ENCODE results near the gene SPCS1. TPM values are rescaled to one million over a fixed set of nuclear protein-coding genes. Genes with fewer than 3 reads are reported as not detected.
A peak's percentile ranks its signal among the peaks of the same experiment; 100 is the strongest.

The SPCS1 gene
- total RNA-seq, 1 experiment from 2014 or later, result 151 TPM

DNA sequence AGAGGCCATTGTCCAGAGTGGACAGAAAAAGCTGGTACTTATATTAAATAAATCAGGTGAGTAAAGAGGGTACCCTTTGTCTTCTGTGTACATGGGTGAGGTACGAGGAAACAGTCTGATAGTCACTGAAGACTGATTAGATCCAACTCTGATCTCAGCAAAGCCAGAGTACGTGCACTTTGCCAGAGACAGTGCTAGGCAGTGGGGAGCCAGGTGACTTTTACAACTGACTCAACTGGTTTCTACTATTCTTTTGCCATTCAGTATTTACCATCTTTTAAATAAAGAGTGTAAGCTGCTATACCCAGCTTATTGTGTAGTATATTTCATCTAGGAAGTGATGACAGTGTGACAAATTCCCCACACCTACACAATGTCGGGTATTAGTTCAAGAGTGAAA is 16.8 kb upstream of the SPCS1 start:
- Mint-ChIP-seq H3K9me3 (ENCODE audit: low read depth, unreplicated experiment) (no peaks in the 10 kb centered on the region), H3K4me1 (ENCODE audit: low read depth, unreplicated experiment) (peaks cover 19% of the 10 kb centered on the region), H3K27ac (ENCODE audit: unreplicated experiment) (no peak overlapping the region), H3K4me3 (ENCODE audit: low read depth, unreplicated experiment) (no peak overlapping the region), H3K36me3 (ENCODE audit: insufficient read depth, unreplicated experiment) (peaks cover 94% of the 10 kb centered on the region), H3K27me3 (ENCODE audit: unreplicated experiment) (no peaks in the 10 kb centered on the region)
- CTCF ChIA-PET, result no interaction called here
- TF ChIP-seq, protein P1, sequence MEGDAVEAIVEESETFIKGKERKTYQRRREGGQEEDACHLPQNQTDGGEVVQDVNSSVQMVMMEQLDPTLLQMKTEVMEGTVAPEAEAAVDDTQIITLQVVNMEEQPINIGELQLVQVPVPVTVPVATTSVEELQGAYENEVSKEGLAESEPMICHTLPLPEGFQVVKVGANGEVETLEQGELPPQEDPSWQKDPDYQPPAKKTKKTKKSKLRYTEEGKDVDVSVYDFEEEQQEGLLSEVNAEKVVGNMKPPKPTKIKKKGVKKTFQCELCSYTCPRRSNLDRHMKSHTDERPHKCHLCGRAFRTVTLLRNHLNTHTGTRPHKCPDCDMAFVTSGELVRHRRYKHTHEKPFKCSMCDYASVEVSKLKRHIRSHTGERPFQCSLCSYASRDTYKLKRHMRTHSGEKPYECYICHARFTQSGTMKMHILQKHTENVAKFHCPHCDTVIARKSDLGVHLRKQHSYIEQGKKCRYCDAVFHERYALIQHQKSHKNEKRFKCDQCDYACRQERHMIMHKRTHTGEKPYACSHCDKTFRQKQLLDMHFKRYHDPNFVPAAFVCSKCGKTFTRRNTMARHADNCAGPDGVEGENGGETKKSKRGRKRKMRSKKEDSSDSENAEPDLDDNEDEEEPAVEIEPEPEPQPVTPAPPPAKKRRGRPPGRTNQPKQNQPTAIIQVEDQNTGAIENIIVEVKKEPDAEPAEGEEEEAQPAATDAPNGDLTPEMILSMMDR (IDR thresholded peaks at IDR 0.05; ENCODE audit: unreplicated experiment), result no peak
- intact Hi-C loops (cut with micrococcal nuclease; ENCODE audit: unreplicated experiment), result loop anchor here (10.0 kb wide), 1 partner anchor 154 kb away; the partner anchor contains the start of genes NT5DC2 and UQCC5
- no peak for DNase-seq
- no TSS peak for BruUV-seq (replicated peaks)

DNA sequence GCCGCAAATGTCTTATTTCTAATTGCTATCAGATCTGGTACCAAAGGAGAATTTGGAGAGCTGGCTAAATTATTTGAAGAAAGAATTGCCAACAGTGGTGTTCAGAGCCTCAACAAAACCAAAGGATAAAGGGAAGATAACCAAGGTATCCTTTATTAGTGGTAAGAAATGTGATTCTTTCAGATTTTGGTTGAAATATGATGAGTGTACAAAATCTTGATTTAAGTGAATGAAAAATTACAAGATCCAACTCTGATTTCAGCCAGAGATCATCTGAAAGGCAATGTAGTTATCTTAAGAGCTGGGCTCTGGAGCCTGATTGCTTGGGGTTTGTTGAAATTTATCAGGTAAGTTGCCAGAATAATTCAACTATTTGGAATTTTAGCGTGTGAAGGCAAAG is 15.3 kb upstream of the SPCS1 start:
- no peak overlapping the region for H3K27ac Mint-ChIP-seq (ENCODE audit: unreplicated experiment)
- H3K27me3 Mint-ChIP-seq (ENCODE audit: unreplicated experiment), result no peaks in the 10 kb centered on the region
- TF ChIP-seq, protein P1 (IDR thresholded peaks at IDR 0.05; ENCODE audit: unreplicated experiment), result no peak
- intact Hi-C loops (cut with micrococcal nuclease; ENCODE audit: unreplicated experiment), result no loop called here
- no peak for DNase-seq
- CTCF ChIA-PET, result no interaction called here
- H3K4me3 Mint-ChIP-seq (ENCODE audit: low read depth, unreplicated experiment), result no peak overlapping the region
- BruUV-seq (replicated peaks), result no TSS peak
- peaks cover 95% of the 10 kb centered on the region for H3K36me3 Mint-ChIP-seq (ENCODE audit: insufficient read depth, unreplicated experiment)
- H3K4me1 Mint-ChIP-seq (ENCODE audit: low read depth, unreplicated experiment), result peaks cover 19% of the 10 kb centered on the region
- H3K9me3 Mint-ChIP-seq (ENCODE audit: low read depth, unreplicated experiment), result no peaks in the 10 kb centered on the region

DNA sequence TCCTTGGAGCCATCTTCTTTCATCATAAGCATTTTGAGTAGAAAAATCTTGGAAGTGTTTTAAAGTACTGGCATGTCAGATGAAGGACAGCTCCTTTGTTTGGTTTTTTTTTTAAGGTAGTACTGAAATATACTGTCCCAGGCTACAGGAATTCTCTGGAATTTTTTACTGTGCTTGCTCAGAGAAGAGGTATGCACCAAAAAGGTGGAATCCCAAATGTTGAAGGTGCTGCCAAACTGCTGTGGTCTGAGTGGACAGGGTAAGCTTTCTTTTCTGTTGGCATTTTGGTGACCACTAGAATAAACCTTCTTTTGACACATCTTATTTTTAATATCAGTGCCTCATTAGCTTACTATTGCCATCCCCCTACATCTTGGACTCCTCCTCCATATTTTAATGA is 12.8 kb upstream of the SPCS1 start:
- no TSS peak for BruUV-seq (replicated peaks)
- intact Hi-C loops (cut with micrococcal nuclease; ENCODE audit: unreplicated experiment), result no loop called here
- TF ChIP-seq, protein P1 (IDR thresholded peaks at IDR 0.05; ENCODE audit: unreplicated experiment), result no peak
- CTCF ChIA-PET, result interaction anchor here (0.8 kb wide), 1 partner anchor 14 kb away, joined by 3 read pairs; no protein-coding TSS in a partner anchor
- Mint-ChIP-seq H3K4me3 (ENCODE audit: low read depth, unreplicated experiment) (no peak overlapping the region), H3K27ac (ENCODE audit: unreplicated experiment) (peak overlapping the region; percentile 6), H3K9me3 (ENCODE audit: low read depth, unreplicated experiment) (no peaks in the 10 kb centered on the region), H3K27me3 (ENCODE audit: unreplicated experiment) (no peaks in the 10 kb centered on the region), H3K36me3 (ENCODE audit: insufficient read depth, unreplicated experiment) (peaks cover 90% of the 10 kb centered on the region), H3K4me1 (ENCODE audit: low read depth, unreplicated experiment) (peaks cover 19% of the 10 kb centered on the region)
- no peak for DNase-seq

DNA sequence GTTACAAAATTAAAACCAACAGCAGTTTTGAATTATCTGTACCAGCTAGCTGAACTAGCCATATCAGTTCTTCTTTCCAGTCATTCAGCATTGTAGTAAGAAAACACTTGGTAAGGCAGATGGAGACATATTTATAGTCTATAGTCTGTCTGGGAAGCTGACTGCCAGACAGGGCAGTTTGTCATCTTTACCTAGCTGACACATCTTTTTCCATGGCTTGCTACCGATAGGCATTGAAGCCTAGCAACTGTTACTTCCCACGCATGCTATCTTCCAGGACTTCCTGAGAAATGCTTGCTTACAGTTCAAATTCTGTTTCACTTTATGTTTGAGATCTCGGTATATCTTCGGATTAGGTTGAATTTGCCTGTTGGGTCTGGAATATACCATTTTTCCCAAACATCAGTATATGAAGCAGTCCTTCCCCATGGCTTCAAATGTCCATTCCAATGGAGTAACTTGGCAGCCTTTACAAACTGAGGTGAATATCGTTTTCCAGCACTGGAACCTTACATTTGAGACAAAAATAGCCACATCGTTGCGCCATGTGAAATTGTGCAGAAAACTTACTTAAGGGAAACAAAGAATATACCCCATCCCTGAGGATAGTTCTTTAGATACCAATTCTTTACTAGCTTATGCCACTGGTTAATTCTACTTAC is 11.2 kb upstream of the SPCS1 start:
- TSS peak; percentile 34 for BruUV-seq (replicated peaks)
- CTCF ChIA-PET, result no interaction called here
- no peak for DNase-seq
- Mint-ChIP-seq H3K36me3 (ENCODE audit: insufficient read depth, unreplicated experiment) (peaks cover 74% of the 10 kb centered on the region), H3K9me3 (ENCODE audit: low read depth, unreplicated experiment) (no peaks in the 10 kb centered on the region), H3K4me3 (ENCODE audit: low read depth, unreplicated experiment) (no peak overlapping the region), H3K27me3 (ENCODE audit: unreplicated experiment) (no peaks in the 10 kb centered on the region), H3K27ac (ENCODE audit: unreplicated experiment) (no peak overlapping the region), H3K4me1 (ENCODE audit: low read depth, unreplicated experiment) (peaks cover 10% of the 10 kb centered on the region)
- TF ChIP-seq, protein P1 (IDR thresholded peaks at IDR 0.05; ENCODE audit: unreplicated experiment), result no peak
- intact Hi-C loops (cut with micrococcal nuclease; ENCODE audit: unreplicated experiment), result no loop called here
